Cardiac fibroblast (primary cell): ENCODE results near the gene CFH.
"Not testable (repeated sequence)": the region's sequence is repeated elsewhere in the genome, so short reads cannot be mapped to it uniquely, and the experiment has no call there.

Experiments
- DNase-seq, 2 donors: peaks; one replicate each; pipeline versions ENCODE4 v3.0.0 to v3.0.0-alpha.2; 2010; ENCODE audit warnings: low read depth in 2 of 2
- H3K4me3 ChIP-seq, 2 donors: replicated peaks in 1 of 2; 1 replicate in 1 of 2; 2 replicates in 1 of 2; pipeline ENCODE4 v1.5.1; 2011; ENCODE audit warnings: low read depth in 2 of 2, low read length in 2 of 2, mild to moderate bottlenecking in 2 of 2, moderate library complexity in 1 of 2
- TF ChIP-seq, protein P1 (sequence below): IDR thresholded peaks from one replicate; pipeline ENCODE4 v1.5.1; 2011; ENCODE audit warnings: low read depth, mild to moderate bottlenecking, low read length, inconsistent platforms

Gene CFH

DNA sequence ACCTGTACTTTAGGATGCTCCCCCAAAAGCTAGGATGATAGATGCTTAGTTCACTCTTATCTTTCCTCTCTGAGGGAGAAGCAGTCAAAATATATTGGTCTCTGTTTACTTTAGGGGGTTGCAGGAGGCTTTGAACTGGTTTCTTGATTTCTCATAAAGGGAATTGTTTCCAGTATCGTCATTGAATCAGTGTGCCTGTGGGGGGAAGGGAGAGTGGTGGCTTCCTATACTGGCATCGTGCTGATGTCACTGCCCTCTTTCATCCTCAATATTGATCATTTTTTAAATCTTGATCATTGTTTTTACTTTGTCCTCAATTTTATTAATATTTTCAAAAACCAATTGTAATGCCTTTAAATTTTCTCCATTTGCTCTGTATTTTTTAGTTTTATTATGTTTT lies 82.6 kb downstream of the CFH start:
- no peak overlapping the region for H3K4me3 ChIP-seq
- DNase-seq: no peak
- TF ChIP-seq, protein P1, sequence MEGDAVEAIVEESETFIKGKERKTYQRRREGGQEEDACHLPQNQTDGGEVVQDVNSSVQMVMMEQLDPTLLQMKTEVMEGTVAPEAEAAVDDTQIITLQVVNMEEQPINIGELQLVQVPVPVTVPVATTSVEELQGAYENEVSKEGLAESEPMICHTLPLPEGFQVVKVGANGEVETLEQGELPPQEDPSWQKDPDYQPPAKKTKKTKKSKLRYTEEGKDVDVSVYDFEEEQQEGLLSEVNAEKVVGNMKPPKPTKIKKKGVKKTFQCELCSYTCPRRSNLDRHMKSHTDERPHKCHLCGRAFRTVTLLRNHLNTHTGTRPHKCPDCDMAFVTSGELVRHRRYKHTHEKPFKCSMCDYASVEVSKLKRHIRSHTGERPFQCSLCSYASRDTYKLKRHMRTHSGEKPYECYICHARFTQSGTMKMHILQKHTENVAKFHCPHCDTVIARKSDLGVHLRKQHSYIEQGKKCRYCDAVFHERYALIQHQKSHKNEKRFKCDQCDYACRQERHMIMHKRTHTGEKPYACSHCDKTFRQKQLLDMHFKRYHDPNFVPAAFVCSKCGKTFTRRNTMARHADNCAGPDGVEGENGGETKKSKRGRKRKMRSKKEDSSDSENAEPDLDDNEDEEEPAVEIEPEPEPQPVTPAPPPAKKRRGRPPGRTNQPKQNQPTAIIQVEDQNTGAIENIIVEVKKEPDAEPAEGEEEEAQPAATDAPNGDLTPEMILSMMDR: no peak

DNA sequence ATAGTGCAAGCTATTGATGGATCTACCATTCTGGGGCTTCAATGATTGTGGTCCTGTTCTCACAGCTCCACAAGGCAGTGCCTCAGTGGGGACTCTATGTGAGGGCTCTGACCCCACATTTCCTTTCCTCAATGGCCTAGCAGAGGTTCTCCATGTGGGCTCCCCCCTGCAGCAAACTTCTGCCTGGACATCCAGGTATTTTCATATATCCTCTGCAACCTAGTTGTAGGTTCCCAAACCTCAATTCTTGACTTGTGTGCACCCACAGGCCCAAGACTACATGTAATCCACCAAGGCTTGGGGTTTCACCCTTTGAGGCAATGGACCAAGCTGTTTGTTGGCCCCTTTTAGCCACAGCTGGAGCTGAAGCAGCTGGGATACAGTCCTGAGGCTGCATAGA lies 86.9 kb downstream of the CFH start:
- no peak overlapping the region for H3K4me3 ChIP-seq
- DNase-seq: no peak
- TF ChIP-seq, protein P1: no peak

DNA sequence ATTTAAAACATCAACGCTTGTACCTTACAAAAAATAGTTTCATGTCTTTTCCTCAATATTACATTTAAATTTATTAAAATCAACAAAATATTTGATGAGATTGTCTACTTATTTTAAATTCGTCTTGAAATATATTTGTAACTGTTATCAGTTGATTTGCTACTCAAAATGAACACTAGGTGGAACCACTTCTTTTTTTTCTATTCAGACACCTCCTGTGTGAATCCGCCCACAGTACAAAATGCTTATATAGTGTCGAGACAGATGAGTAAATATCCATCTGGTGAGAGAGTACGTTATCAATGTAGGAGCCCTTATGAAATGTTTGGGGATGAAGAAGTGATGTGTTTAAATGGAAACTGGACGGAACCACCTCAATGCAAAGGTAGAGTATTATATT lies 91.4 kb downstream of the CFH start:
- not testable (repeated sequence) for H3K4me3 ChIP-seq
- TF ChIP-seq, protein P1: peak; percentile 20
- DNase-seq: peak; percentile 42 to 63

DNA sequence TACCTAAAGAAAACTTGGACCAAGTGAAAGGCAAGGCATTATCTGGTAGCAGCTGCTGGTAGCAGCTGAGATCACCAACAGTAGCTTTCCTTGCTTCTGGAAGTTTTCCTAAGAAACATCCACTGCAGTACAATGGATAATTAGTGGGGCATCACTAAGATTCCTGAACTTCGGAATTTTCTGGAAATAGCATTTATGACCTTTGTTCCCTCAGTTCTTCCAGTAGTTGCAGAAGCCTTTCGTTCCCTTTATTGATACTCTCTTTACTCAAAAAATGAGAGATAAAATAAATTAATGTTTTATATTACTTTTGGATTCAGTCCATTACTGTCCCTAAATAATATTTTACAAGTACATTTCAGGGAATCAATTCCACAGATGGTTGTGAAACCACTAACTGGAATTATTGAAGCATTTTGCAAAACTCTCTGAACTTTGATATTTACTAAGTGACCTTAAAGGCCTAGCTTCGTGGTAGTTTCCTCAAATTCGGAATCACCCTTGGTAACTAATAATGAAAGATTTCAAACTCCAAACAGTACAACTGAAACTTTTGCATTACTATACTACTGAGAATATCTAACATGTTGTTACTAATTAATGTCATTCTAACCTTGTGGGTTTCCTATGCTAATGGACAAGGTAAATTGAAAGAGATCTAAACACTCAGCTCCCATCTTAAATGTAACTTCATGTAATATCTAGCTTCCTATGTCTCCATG lies 113.3 kb downstream of the CFH start:
- not testable (repeated sequence) for DNase-seq, H3K4me3 ChIP-seq

DNA sequence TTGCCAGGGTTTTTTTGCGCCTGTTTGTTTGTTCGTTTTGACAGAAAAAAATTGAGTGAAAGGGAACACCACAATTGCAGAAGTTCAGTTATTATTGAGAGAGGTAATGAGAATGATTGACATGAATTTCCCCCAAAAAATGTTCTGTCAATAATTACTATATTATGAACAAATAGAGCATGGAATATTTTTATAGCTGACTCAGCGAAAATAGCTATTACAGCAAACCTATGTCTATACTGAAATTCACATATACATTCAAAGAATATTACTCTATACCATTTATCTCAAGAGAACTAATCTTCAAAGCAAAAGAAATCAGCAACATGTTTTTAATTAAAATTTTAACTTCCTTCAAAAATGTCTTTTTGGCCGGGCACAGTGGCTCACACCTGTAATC lies 118.0 kb downstream of the CFH start:
- DNase-seq, H3K4me3 ChIP-seq: not testable (repeated sequence)

DNA sequence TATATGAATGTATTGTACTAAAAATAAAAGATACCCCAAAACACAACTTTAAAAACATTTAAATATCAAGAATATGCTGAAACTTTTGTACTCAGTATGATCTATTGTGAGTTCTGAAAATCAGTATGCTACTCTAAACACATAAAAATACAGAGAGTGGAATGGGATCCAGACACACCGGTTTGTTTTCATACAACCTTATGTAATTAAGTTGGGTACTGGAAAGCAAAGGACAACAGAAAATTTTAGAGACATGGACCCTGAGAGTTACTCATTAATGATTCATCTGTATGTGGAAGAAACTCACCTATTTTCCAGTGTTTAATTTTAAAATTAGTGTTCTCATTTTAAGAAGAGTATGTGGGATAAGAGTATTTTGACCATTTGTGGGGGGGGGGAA lies 121.9 kb downstream of the CFH start:
- H3K4me3 ChIP-seq: no peak overlapping the region
- no peak for DNase-seq
- TF ChIP-seq, protein P1: no peak

DNA sequence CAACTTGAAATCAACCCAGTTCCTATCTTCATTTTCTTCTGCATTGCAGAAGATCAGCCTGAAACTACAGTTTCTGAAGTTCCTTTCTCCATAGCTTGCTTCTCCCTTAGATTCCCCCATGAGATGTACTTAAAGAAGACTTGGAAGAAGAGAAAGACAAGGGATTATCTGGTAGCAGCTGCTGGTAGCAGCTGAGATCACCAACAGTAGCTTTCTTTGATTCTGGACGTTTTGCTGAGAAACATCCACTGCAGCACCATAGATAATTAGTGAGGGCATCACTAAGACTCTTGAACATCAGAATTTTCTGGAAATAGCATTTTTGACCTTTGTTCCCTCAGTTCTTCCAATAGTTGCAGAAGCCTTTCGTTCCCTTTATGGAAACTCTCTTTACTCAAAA lies 122.3 kb downstream of the CFH start:
- TF ChIP-seq, protein P1: no peak
- DNase-seq: no peak
- H3K4me3 ChIP-seq: no peak overlapping the region

DNA sequence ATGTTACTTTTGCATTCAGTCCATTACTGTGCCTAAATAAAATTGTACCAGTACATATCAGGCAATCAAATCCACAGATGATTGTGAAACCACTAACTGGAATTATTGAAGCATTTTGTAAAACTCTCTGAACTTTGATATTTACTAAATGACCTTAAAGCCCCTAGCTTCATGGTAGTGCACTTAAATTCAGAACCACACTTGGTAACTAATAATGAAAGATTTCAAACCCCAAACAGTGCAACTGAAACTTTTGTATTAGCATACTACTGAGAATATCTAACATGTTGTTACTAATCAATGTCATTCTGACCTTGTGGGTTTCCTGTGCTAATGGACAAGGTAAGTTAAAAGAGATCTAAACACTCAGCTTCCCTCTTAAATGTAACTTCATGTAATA lies 122.8 kb downstream of the CFH start, which contains the start of gene CFHR3:
CFHR3 (plus strand) TSS at position 238 of the 400 bp plus-strand sequence; CDS start at position 285, 47 bp downstream.
- TF ChIP-seq, protein P1: no peak
- DNase-seq: no peak
- H3K4me3 ChIP-seq: no peak within 1 kb of the TSS
